ENCODE results near the gene QSER1.

GRCh38 chr11:32939866-32940265 is 47.3 kb downstream of the QSER1 start:
- TF ChIP-seq POLR2AphosphoS5 (IDR thresholded peaks at IDR 0.05) (no peak), CTCF (IDR thresholded peaks at IDR 0.05) (no peak)

Data from gastroesophageal sphincter (tissue), 3 donors.